B cell (primary cell): ENCODE measurements around the gene PCBP3. TPM values are rescaled to one million over a fixed set of nuclear protein-coding genes. Genes with fewer than 3 reads are reported as not detected.

Source experiments
- ATAC-seq: fragments of 200-7000 bp; cut with Tn5 transposase; one replicate; pipeline ENCODE4 v1.10.0; 2021; ENCODE audit warnings: low read depth, mild to moderate bottlenecking, moderate number of reproducible peaks, moderate library complexity
- CTCF ChIA-PET: fragments of 350-600 bp; sonication (Branson Sonifier 250); formaldehyde crosslinking; loops from one replicate; lab custom pipeline; 2021; ENCODE audit warnings: antibody characterized with exemption, inconsistent platforms; lab: Charles Lee
- POLR2A ChIA-PET: fragments of 350-600 bp; sonication (Branson Sonifier 250); formaldehyde crosslinking; loops from one replicate; lab custom pipeline; 2021; ENCODE audit warnings: antibody characterized with exemption; lab: Charles Lee
- DNase-seq: peaks from one replicate; pipeline ENCODE4 v3.0.0; 2013
- H2AFZ ChIP-seq: 2 replicates; pipeline ENCODE4 v1.6.1; 2012; ENCODE audit warnings: mild to moderate bottlenecking, low read depth, low read length; ENCODE audit not compliant: insufficient read depth, poor library complexity, severe bottlenecking
- H3K27ac ChIP-seq, 2 donors: 1 replicate in 1 of 2; 2 replicates in 1 of 2; pipeline ENCODE4 v1.5.1; 2012 to 2013; ENCODE audit warnings: low read length in 2 of 2, mild to moderate bottlenecking in 2 of 2, moderate library complexity in 1 of 2
- H3K27me3 ChIP-seq, 4 experiments: fragments of 200-600 bp in 1 of 4; sonication (generic) in 1 of 4; replicated peaks in 1 of 4; 1 replicate in 2 of 4; 2 replicates in 2 of 4; pipeline versions ENCODE4 v1.6.1 to v1.7.0; 2013 to 2016; ENCODE audit warnings: low read length in 3 of 4, mild to moderate bottlenecking in 2 of 4, mixed read lengths in 1 of 4, moderate library complexity in 1 of 4; ENCODE audit not compliant: insufficient read depth in 4 of 4, control insufficient read depth in 3 of 4; ENCODE audit errors: control extremely low read depth in 1 of 4
- H3K36me3 ChIP-seq, 2 experiments: replicated peaks in 1 of 2; 1 replicate in 1 of 2; 2 replicates in 1 of 2; pipeline versions ENCODE4 v1.6.1 to v1.7.1; 2013; ENCODE audit warnings: low read length in 1 of 2; ENCODE audit not compliant: insufficient read depth in 2 of 2, control insufficient read depth in 1 of 2; ENCODE audit errors: control extremely low read depth in 1 of 2, extremely low read depth in 1 of 2
- H3K4me1 ChIP-seq, 2 donors: fragments of 200-600 bp in 1 of 2; sonication (generic) in 1 of 2; 1 replicate in 1 of 2; 2 replicates in 1 of 2; pipeline versions ENCODE4 v1.5.1 to v1.6.1; 2013 to 2017; ENCODE audit warnings: low read length in 2 of 2; ENCODE audit not compliant: control insufficient read depth in 2 of 2, insufficient read depth in 2 of 2
- H3K4me2 ChIP-seq: replicated peaks from 2 replicates; pipeline ENCODE3; 2012; ENCODE audit warnings: mild to moderate bottlenecking, low read depth, low read length; ENCODE audit not compliant: poor library complexity, severe bottlenecking
- H3K4me3 ChIP-seq, 5 experiments: fragments of 200-600 bp in 1 of 5; sonication (generic) in 1 of 5; 1 replicate in 3 of 5; 2 replicates in 2 of 5; pipeline versions ENCODE4 v1.5.1 to v1.7.0; 2011 to 2016; ENCODE audit warnings: low read length in 4 of 5, mild to moderate bottlenecking in 4 of 5, low read depth in 2 of 5, control low read depth in 1 of 5, moderate library complexity in 1 of 5; ENCODE audit not compliant: insufficient read depth in 1 of 5; ENCODE audit errors: control extremely low read depth in 1 of 5, extremely low read depth in 1 of 5
- H3K79me2 ChIP-seq: fragments of 200-600 bp; sonication (generic); one replicate; pipeline ENCODE4 v1.6.0; 2016; ENCODE audit warnings: low read length; ENCODE audit not compliant: control insufficient read depth, insufficient read depth
- H3K9ac ChIP-seq: fragments of 200-600 bp; sonication (generic); 2 replicates; pipeline ENCODE4 v1.6.1; 2017; ENCODE audit warnings: mild to moderate bottlenecking, low read length, moderate library complexity
- H3K9me3 ChIP-seq, 3 donors: one replicate each; pipeline versions ENCODE4 v1.6.1 to v1.7.1; 2013; ENCODE audit warnings: low read length in 2 of 3; ENCODE audit not compliant: control insufficient read depth in 2 of 3, insufficient read depth in 1 of 3; ENCODE audit errors: control extremely low read depth in 1 of 3
- H4K20me1 ChIP-seq: 2 replicates; pipeline ENCODE4 v1.6.0; 2012; ENCODE audit warnings: mild to moderate bottlenecking, low read length; ENCODE audit not compliant: insufficient read depth, control insufficient read depth, poor library complexity, severe bottlenecking
- H3K27ac Mint-ChIP-seq: one replicate; pipeline ENCODE4 v1.8.0; 2021; ENCODE audit warnings: mixed read lengths
- H3K27me3 Mint-ChIP-seq: one replicate; pipeline ENCODE4 v1.8.0; 2021; ENCODE audit warnings: mixed read lengths
- H3K4me1 Mint-ChIP-seq: one replicate; pipeline ENCODE4 v1.8.0; 2021; ENCODE audit warnings: mixed read lengths
- H3K4me3 Mint-ChIP-seq: one replicate; pipeline ENCODE4 v1.8.0; 2021; ENCODE audit warnings: mixed read lengths
- H3K9me3 Mint-ChIP-seq: one replicate; pipeline ENCODE4 v1.8.0; 2022; ENCODE audit warnings: mixed read lengths; ENCODE audit not compliant: insufficient read depth
- CTCF ChIP-seq: fragments of 200-600 bp; IDR thresholded peaks from one replicate; pipeline ENCODE4 v1.8.0; 2022; ENCODE audit warnings: antibody characterized with exemption, mild to moderate bottlenecking
- EZH2 ChIP-seq: IDR thresholded peaks from 2 replicates; pipeline ENCODE4 v1.6.1; 2012; ENCODE audit warnings: borderline replicate concordance, low read depth, mild to moderate bottlenecking, moderate library complexity, low read length; ENCODE audit not compliant: insufficient read depth, poor library complexity, severe bottlenecking
- WGBS: methylation state at CpG from one replicate; pipeline ENCODE4 v1.1.5; 2013; ENCODE audit warnings: missing lambda C conversion rate; ENCODE audit not compliant: insufficient coverage; 5-methylcytosine and 5-hydroxymethylcytosine counted together
- intact Hi-C: fragments of 100-400 bp; cut with micrococcal nuclease; formaldehyde crosslinking; loops from one replicate; pipeline ENCODE4 v1.10.0; 2022
- polyA plus RNA-seq: library from polyadenylated mRNA; depleted of rRNA; stranded (reverse); fragments of >200 nt; gene quantifications from 2 replicates; pipeline ENCODE4 v1.2.3, GENCODE V29; 2012
- total RNA-seq, 2 donors: library from RNA; stranded (reverse); fragments of 120-200 nt in 1 of 2; gene quantifications; 1 replicate in 1 of 2; 2 replicates in 1 of 2; pipeline versions ENCODE4 v1.2.3 to v1.2.4, GENCODE V29; 2013 to 2022

Gene PCBP3
- total and polyA plus RNA-seq, 2 donors (not counting 1 experiment from before 2014, with no cell fraction given), result 0.45 to 2.7 TPM

GRCh38 chr21:45891388-45892155, 248.0 kb downstream of the PCBP3 start:
- H3K9ac ChIP-seq, result peak overlapping the region; percentile 42
- peak overlapping the region; percentile 62 for H2AFZ ChIP-seq
- no peaks in the 10 kb centered on the region for H4K20me1 ChIP-seq
- peaks cover 0 to 8% (median 0%) of the 10 kb centered on the region in 3 donors for H3K9me3 ChIP-seq
- CTCF ChIA-PET, result no interaction called here
- H3K4me3 Mint-ChIP-seq, result peak overlapping the region; percentile 88
- H3K79me2 ChIP-seq, result no peaks in the 10 kb centered on the region
- peak overlapping the region in 3 of 5 experiments; percentile 23 to 45 (median 37) for H3K4me3 ChIP-seq
- H3K9me3 Mint-ChIP-seq, result no peaks in the 10 kb centered on the region
- peaks cover 32% of the 10 kb centered on the region for H3K4me1 Mint-ChIP-seq
- WGBS, result 77% methylated on average over 21 of the region's 26 CpGs
- no peaks in the 10 kb centered on the region for H3K36me3 ChIP-seq
- H3K27me3 Mint-ChIP-seq, result peaks cover 3% of the 10 kb centered on the region
- peak overlapping the region; percentile 63 for H3K4me2 ChIP-seq
- TF ChIP-seq EZH2, result no peak
- POLR2A ChIA-PET, result no interaction called here
- intact Hi-C loops, result no loop called here
- H3K27ac ChIP-seq, result peak overlapping the region; percentile 41 to 66
- H3K27me3 ChIP-seq, result no peaks in the 10 kb centered on the region
- H3K4me1 ChIP-seq, result peaks cover 20 to 28% of the 10 kb centered on the region in 2 donors
- H3K27ac Mint-ChIP-seq, result peak overlapping the region; percentile 83
- DNase-seq (peak; percentile 13), ATAC-seq (no peak)

GRCh38 chr21:45892156-45892915, 248.8 kb downstream of the PCBP3 start:
- H3K9ac ChIP-seq, result peak overlapping the region; percentile 42
- CTCF ChIA-PET, result no interaction called here

More at GRCh38 chr21:45892156-45892915, 248.8 kb downstream of the PCBP3 start:
- peaks cover 3% of the 10 kb centered on the region for H3K27me3 Mint-ChIP-seq
- Histone ChIP-seq H3K36me3 (no peaks in the 10 kb centered on the region), H3K79me2 (no peaks in the 10 kb centered on the region), H3K27me3 (no peaks in the 10 kb centered on the region), H3K4me2 (peak overlapping the region; percentile 63), H3K9me3 (peaks cover 0 to 6% (median 0%) of the 10 kb centered on the region in 3 donors), H3K4me3 (peak overlapping the region in 3 of 5 experiments; percentile 23 to 45 (median 37)), H4K20me1 (no peaks in the 10 kb centered on the region), H3K4me1 (peaks cover 16 to 21% of the 10 kb centered on the region in 2 donors), H2AFZ (peak overlapping the region; percentile 62), H3K27ac (peak overlapping the region; percentile 41 to 66)
- intact Hi-C loops, result no loop called here
- TF ChIP-seq EZH2 (no peak), CTCF (no peak)
- DNase-seq (peak; percentile 61), ATAC-seq (peak; percentile 81)
- peak overlapping the region; percentile 83 for H3K27ac Mint-ChIP-seq
- peaks cover 25% of the 10 kb centered on the region for H3K4me1 Mint-ChIP-seq
- 25% methylated on average over 22 of the region's 26 CpGs for WGBS
- POLR2A ChIA-PET, result interaction anchor here (0.6 kb wide), 1 partner anchor 24 kb away, joined by 3 read pairs; no protein-coding TSS in a partner anchor
- H3K9me3 Mint-ChIP-seq, result no peaks in the 10 kb centered on the region
- peak overlapping the region; percentile 88 for H3K4me3 Mint-ChIP-seq
